HEK293 (cell line): Measurements from ENCODE around the gene MS4A1.

Source experiments
- CTCF ChIA-PET: fragments of 350-600 bp; formaldehyde crosslinking; extraction: SDS; loops from one replicate; lab custom pipeline; 2021; ENCODE audit warnings: antibody characterized with exemption; lab: Yijun Ruan, JAX
- POLR2A ChIA-PET: fragments of 300-600 bp; formaldehyde crosslinking; extraction: SDS; loops from one replicate; lab custom pipeline; 2020; ENCODE audit warnings: antibody characterized with exemption, inconsistent platforms; lab: Yijun Ruan, JAX
- H3K27ac ChIP-seq: fragments of 200-500 bp; sonication (Bioruptor generic); 2 replicates; pipeline ENCODE4 v1.5.1; 2014; ENCODE audit warnings: low read depth, low read length, control low read depth, inconsistent platforms; ENCODE audit errors: extremely low read depth
- H3K36me3 ChIP-seq, 2 experiments: fragments of 200-500 bp in 1 of 2; sonication (Bioruptor generic) in 1 of 2; 1 replicate in 1 of 2; 2 replicates in 1 of 2; pipeline ENCODE4 v1.5.1; 2014 to 2017; ENCODE audit warnings: inconsistent platforms in 2 of 2, low read length in 2 of 2; ENCODE audit not compliant: control insufficient read depth in 2 of 2, insufficient read depth in 1 of 2
- H3K4me1 ChIP-seq: fragments of 200-500 bp; sonication (Bioruptor generic); 2 replicates; pipeline ENCODE4 v1.5.1; 2014; ENCODE audit warnings: mild to moderate bottlenecking, low read length, inconsistent platforms; ENCODE audit not compliant: control insufficient read depth, insufficient read depth
- H3K4me3 ChIP-seq: 2 replicates; pipeline ENCODE4 v1.5.1; 2011; ENCODE audit warnings: low read depth, mild to moderate bottlenecking, control low read depth, low read length, moderate library complexity
- H3K9me3 ChIP-seq: fragments of 200-500 bp; sonication (Bioruptor generic); 2 replicates; pipeline ENCODE4 v1.5.1; 2014; ENCODE audit warnings: low read depth, low read length, inconsistent platforms; ENCODE audit not compliant: control insufficient read depth, insufficient read depth
- BCL11B ChIP-seq: fragments of 450-650 bp; formaldehyde crosslinking; IDR thresholded peaks from 2 replicates; pipeline ENCODE4 v1.5.1; 2016; ENCODE audit warnings: low read depth, missing biosample characterization, missing genetic modification characterization
- GLI4 ChIP-seq: fragments of 450-650 bp; formaldehyde crosslinking; IDR thresholded peaks from 2 replicates; pipeline ENCODE4 v1.5.1; 2016; ENCODE audit warnings: missing biosample characterization, missing genetic modification characterization
- KLF8 ChIP-seq: fragments of 450-650 bp; formaldehyde crosslinking; IDR thresholded peaks from 2 replicates; pipeline ENCODE4 v1.5.1; 2016; ENCODE audit warnings: missing biosample characterization, missing genetic modification characterization
- KLF9 ChIP-seq: fragments of 450-650 bp; formaldehyde crosslinking; IDR thresholded peaks from 2 replicates; pipeline ENCODE4 v1.5.1; 2016; ENCODE audit warnings: missing biosample characterization, missing genetic modification characterization, low read depth
- MYNN ChIP-seq: fragments of 450-650 bp; formaldehyde crosslinking; IDR thresholded peaks from 2 replicates; pipeline ENCODE4 v1.5.1; 2016; ENCODE audit warnings: missing biosample characterization, missing genetic modification characterization, borderline replicate concordance
- SP7 ChIP-seq: fragments of 450-650 bp; formaldehyde crosslinking; IDR thresholded peaks from 2 replicates; pipeline ENCODE4 v1.5.1; 2016; ENCODE audit warnings: missing biosample characterization, missing genetic modification characterization
- ZBTB1 ChIP-seq: fragments of 450-650 bp; formaldehyde crosslinking; IDR thresholded peaks from 2 replicates; pipeline ENCODE4 v1.5.1; 2016; ENCODE audit warnings: missing biosample characterization, missing genetic modification characterization
- ZEB2 ChIP-seq: fragments of 450-650 bp; formaldehyde crosslinking; IDR thresholded peaks from 2 replicates; pipeline ENCODE4 v1.5.1; 2016; ENCODE audit warnings: missing biosample characterization, missing genetic modification characterization
- ZNF112 ChIP-seq: fragments of 450-650 bp; formaldehyde crosslinking; IDR thresholded peaks from 2 replicates; pipeline ENCODE4 v1.5.0; 2017; ENCODE audit warnings: missing biosample characterization, missing genetic modification characterization
- ZNF132 ChIP-seq: fragments of 450-650 bp; formaldehyde crosslinking; IDR thresholded peaks from 2 replicates; pipeline ENCODE4 v1.5.1; 2017; ENCODE audit warnings: missing biosample characterization, missing genetic modification characterization, borderline replicate concordance
- ZNF157 ChIP-seq: fragments of 450-650 bp; formaldehyde crosslinking; IDR thresholded peaks from 2 replicates; pipeline ENCODE4 v1.5.1; 2016; ENCODE audit warnings: missing biosample characterization, missing genetic modification characterization
- ZNF169 ChIP-seq: fragments of 450-650 bp; formaldehyde crosslinking; IDR thresholded peaks from 2 replicates; pipeline ENCODE4 v1.5.1; 2016; ENCODE audit warnings: missing biosample characterization, missing genetic modification characterization
- ZNF184 ChIP-seq: fragments of 450-650 bp; IDR thresholded peaks from 2 replicates; pipeline ENCODE4 v1.5.1; 2018; ENCODE audit warnings: missing biosample characterization, mild to moderate bottlenecking, missing genetic modification characterization
- ZNF266 ChIP-seq: fragments of 450-650 bp; formaldehyde crosslinking; IDR thresholded peaks from 2 replicates; pipeline ENCODE4 v1.5.1; 2016; ENCODE audit warnings: missing biosample characterization, missing genetic modification characterization, low read depth
- ZNF521 ChIP-seq: fragments of 450-650 bp; formaldehyde crosslinking; IDR thresholded peaks from 2 replicates; pipeline ENCODE4 v1.5.1; 2017; ENCODE audit warnings: missing biosample characterization, mild to moderate bottlenecking, missing genetic modification characterization
- ZNF530 ChIP-seq: fragments of 450-650 bp; formaldehyde crosslinking; IDR thresholded peaks from 2 replicates; pipeline ENCODE4 v1.5.1; 2016; ENCODE audit warnings: low read depth, missing biosample characterization, missing genetic modification characterization
- ZNF544 ChIP-seq: fragments of 450-650 bp; formaldehyde crosslinking; IDR thresholded peaks from 2 replicates; pipeline ENCODE4 v1.5.0; 2017; ENCODE audit warnings: missing biosample characterization, missing genetic modification characterization
- ZNF549 ChIP-seq: fragments of 450-650 bp; IDR thresholded peaks from 2 replicates; pipeline ENCODE4 v1.5.1; 2018; ENCODE audit warnings: missing biosample characterization, missing genetic modification characterization, mild to moderate bottlenecking, inconsistent platforms, moderate library complexity
- ZNF596 ChIP-seq: fragments of 450-650 bp; IDR thresholded peaks from 2 replicates; pipeline ENCODE4 v1.5.0; 2018; ENCODE audit warnings: missing biosample characterization, mild to moderate bottlenecking, missing genetic modification characterization, moderate library complexity
- ZNF658 ChIP-seq: fragments of 450-650 bp; formaldehyde crosslinking; IDR thresholded peaks from 2 replicates; pipeline ENCODE4; 2016; ENCODE audit warnings: missing biosample characterization, missing genetic modification characterization
- ZNF791 ChIP-seq: fragments of 450-650 bp; formaldehyde crosslinking; IDR thresholded peaks from 2 replicates; pipeline ENCODE4 v1.5.1; 2016; ENCODE audit warnings: missing biosample characterization, missing genetic modification characterization
- ZXDB ChIP-seq: fragments of 450-650 bp; formaldehyde crosslinking; IDR thresholded peaks from 2 replicates; pipeline ENCODE4 v1.5.1; 2016; ENCODE audit warnings: missing biosample characterization, missing genetic modification characterization
- TF ChIP-seq, protein P1 (sequence below): fragments of 450-650 bp; formaldehyde crosslinking; conservative IDR thresholded peaks from 2 replicates; pipeline ENCODE4 v1.5.1; 2016; ENCODE audit warnings: low read depth, missing biosample characterization, missing genetic modification characterization
- TF ChIP-seq, protein P2 (sequence below): fragments of 450-650 bp; formaldehyde crosslinking; IDR thresholded peaks from 2 replicates; pipeline ENCODE4 v1.5.1; 2016; ENCODE audit warnings: missing biosample characterization, missing genetic modification characterization
- TF ChIP-seq, protein P3 (sequence below): IDR thresholded peaks from 2 replicates; pipeline ENCODE4 v1.6.1; 2011; ENCODE audit warnings: mild to moderate bottlenecking, low read depth, low read length, borderline replicate concordance

MS4A1 gene

DNA sequence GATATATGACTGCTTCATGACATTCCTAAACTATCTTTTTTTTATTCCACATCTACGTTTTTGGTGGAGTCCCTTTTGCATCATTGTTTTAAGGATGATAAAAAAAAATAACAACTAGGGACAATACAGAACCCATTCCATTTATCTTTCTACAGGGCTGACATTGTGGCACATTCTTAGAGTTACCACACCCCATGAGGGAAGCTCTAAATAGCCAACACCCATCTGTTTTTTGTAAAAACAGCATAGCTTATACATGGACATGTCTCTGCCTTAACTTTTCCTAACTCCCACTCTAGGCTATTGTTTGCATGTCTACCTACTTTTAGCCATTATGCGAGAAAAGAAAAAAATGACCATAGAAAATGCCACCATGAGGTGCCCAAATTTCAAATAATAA is 13.2 kb downstream of the MS4A1 start:
- Histone ChIP-seq H3K9me3 (no peaks in the 10 kb centered on the region), H3K27ac (no peak overlapping the region), H3K4me3 (no peak overlapping the region), H3K4me1 (no peaks in the 10 kb centered on the region), H3K36me3 (no peaks in the 10 kb centered on the region)
- POLR2A ChIA-PET: no interaction called here
- CTCF ChIA-PET: no interaction called here
- TF ChIP-seq ZNF658 (no peak), ZNF530 (tag by site-specific recombination) (no peak), ZNF549 (tag by site-specific recombination) (no peak), ZNF169 (tag by site-specific recombination) (no peak), GLI4 (tag by site-specific recombination) (no peak), ZBTB1 (tag by site-specific recombination) (no peak), KLF8 (tag by site-specific recombination) (no peak), KLF9 (tag by site-specific recombination) (no peak), SP7 (no peak)
- TF ChIP-seq, protein P1, sequence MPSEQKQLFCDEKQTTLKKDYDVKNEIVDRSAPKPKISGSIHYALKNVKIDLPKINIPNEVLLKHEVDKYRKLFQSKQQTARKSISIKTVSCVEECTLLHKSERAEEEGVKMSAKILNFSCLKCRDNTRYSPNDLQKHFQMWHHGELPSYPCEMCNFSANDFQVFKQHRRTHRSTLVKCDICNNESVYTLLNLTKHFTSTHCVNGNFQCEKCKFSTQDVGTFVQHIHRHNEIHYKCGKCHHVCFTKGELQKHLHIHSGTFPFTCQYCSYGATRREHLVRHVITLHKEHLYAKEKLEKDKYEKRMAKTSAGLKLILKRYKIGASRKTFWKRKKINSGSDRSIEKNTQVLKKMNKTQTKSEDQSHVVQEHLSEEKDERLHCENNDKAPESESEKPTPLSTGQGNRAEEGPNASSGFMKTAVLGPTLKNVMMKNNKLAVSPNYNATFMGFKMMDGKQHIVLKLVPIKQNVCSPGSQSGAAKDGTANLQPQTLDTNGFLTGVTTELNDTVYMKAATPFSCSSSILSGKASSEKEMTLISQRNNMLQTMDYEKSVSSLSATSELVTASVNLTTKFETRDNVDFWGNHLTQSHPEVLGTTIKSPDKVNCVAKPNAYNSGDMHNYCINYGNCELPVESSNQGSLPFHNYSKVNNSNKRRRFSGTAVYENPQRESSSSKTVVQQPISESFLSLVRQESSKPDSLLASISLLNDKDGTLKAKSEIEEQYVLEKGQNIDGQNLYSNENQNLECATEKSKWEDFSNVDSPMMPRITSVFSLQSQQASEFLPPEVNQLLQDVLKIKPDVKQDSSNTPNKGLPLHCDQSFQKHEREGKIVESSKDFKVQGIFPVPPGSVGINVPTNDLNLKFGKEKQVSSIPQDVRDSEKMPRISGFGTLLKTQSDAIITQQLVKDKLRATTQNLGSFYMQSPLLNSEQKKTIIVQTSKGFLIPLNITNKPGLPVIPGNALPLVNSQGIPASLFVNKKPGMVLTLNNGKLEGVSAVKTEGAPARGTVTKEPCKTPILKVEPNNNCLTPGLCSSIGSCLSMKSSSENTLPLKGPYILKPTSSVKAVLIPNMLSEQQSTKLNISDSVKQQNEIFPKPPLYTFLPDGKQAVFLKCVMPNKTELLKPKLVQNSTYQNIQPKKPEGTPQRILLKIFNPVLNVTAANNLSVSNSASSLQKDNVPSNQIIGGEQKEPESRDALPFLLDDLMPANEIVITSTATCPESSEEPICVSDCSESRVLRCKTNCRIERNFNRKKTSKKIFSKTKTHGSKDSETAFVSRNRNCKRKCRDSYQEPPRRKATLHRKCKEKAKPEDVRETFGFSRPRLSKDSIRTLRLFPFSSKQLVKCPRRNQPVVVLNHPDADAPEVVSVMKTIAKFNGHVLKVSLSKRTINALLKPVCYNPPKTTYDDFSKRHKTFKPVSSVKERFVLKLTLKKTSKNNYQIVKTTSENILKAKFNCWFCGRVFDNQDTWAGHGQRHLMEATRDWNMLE (tag by site-specific recombination): no peak
- TF ChIP-seq, protein P2, sequence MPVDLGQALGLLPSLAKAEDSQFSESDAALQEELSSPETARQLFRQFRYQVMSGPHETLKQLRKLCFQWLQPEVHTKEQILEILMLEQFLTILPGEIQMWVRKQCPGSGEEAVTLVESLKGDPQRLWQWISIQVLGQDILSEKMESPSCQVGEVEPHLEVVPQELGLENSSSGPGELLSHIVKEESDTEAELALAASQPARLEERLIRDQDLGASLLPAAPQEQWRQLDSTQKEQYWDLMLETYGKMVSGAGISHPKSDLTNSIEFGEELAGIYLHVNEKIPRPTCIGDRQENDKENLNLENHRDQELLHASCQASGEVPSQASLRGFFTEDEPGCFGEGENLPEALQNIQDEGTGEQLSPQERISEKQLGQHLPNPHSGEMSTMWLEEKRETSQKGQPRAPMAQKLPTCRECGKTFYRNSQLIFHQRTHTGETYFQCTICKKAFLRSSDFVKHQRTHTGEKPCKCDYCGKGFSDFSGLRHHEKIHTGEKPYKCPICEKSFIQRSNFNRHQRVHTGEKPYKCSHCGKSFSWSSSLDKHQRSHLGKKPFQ: no peak

DNA sequence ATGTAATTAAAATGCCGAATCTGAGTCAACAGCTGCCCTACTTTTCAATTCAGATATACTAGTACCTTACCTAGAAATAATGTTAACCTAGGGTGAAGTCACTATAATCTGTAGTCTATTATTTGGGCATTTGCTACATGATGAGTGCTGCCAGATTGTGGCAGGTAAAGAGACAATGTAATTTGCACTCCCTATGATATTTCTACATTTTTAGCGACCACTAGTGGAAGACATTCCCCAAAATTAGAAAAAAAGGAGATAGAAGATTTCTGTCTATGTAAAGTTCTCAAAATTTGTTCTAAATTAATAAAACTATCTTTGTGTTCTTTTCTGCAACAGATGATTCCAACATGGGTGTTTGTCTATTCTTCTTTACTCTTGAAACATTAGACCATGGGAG is 14.1 kb downstream of the MS4A1 start:
- CTCF ChIA-PET: interaction anchor here (0.6 kb wide), 1 partner anchor 551 kb away, joined by 3 read pairs; no protein-coding TSS in a partner anchor
- Histone ChIP-seq H3K9me3 (no peaks in the 10 kb centered on the region), H3K36me3 (no peaks in the 10 kb centered on the region)
- TF ChIP-seq ZNF544: no peak
- TF ChIP-seq ZNF157 (tag by site-specific recombination): no peak
- TF ChIP-seq ZNF791 (tag by site-specific recombination): no peak
- no peak for TF ChIP-seq KLF9 (tag by site-specific recombination)
- no peak for TF ChIP-seq ZNF184 (tag by site-specific recombination)
- no peak for TF ChIP-seq ZXDB (tag by site-specific recombination)
- no peak for TF ChIP-seq MYNN (tag by site-specific recombination)
- no peak for TF ChIP-seq ZNF596 (tag by site-specific recombination)
- TF ChIP-seq, all 188 proteins: peak for 0
- no peak overlapping the region for H3K27ac ChIP-seq
- H3K4me1 ChIP-seq: no peaks in the 10 kb centered on the region
- no peak overlapping the region for H3K4me3 ChIP-seq
- POLR2A ChIA-PET: no interaction called here

DNA sequence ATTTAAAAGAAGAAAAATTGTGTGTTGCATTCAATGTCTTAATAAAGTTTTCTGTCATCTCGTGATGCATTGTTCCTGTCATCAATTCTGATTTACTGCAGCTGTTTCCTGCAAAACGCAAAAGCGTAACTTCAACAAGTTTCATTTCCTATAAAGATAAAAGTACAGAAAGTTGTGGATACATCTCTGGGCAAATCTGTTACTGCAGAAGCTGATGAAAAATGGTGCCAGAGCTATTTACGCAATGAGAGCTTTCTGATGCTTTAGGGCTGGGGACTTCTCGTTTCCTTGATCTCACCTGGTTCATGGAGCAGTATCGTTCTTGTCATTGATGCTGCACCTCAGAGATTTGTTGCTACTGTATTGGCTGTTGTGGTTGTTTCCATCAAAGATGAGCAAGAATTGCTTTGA is 21.4 kb downstream of the MS4A1 start:
- TF ChIP-seq ZEB2 (tag by site-specific recombination): no peak
- TF ChIP-seq ZNF132 (tag by site-specific recombination): no peak
- no peak for TF ChIP-seq BCL11B
- TF ChIP-seq, protein P3, sequence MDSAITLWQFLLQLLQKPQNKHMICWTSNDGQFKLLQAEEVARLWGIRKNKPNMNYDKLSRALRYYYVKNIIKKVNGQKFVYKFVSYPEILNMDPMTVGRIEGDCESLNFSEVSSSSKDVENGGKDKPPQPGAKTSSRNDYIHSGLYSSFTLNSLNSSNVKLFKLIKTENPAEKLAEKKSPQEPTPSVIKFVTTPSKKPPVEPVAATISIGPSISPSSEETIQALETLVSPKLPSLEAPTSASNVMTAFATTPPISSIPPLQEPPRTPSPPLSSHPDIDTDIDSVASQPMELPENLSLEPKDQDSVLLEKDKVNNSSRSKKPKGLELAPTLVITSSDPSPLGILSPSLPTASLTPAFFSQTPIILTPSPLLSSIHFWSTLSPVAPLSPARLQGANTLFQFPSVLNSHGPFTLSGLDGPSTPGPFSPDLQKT: no peak
- no peak for TF ChIP-seq ZNF112 (tag by site-specific recombination)
- TF ChIP-seq ZNF266 (tag by site-specific recombination): no peak
- no peak for TF ChIP-seq ZNF521 (tag by site-specific recombination)
- Histone ChIP-seq H3K27ac (no peak overlapping the region), H3K36me3 (no peaks in the 10 kb centered on the region), H3K4me1 (no peaks in the 10 kb centered on the region), H3K9me3 (no peaks in the 10 kb centered on the region), H3K4me3 (no peak overlapping the region)
- ChIA-PET POLR2A (no interaction called here), CTCF (no interaction called here)
